Neural progenitor cell (in vitro differentiated cells): Measurements from ENCODE around the gene MRPS22. TPM values are rescaled to one million over a fixed set of nuclear protein-coding genes. Genes with fewer than 3 reads are reported as not detected.

Experiments used
- DNase-seq: peaks from one replicate; pipeline ENCODE4 v3.0.0-alpha.2; 2016; ENCODE audit warnings: low spot score
- H2AFZ ChIP-seq: fragments of 200-600 bp; sonication (generic); replicated peaks from 2 replicates; pipeline ENCODE4 v1.6.1; 2016; ENCODE audit warnings: antibody characterized with exemption
- H3F3A ChIP-seq: fragments of 200-600 bp; sonication (generic); 2 replicates; pipeline ENCODE4 v1.6.1; 2016; ENCODE audit warnings: antibody characterized with exemption, low read depth
- H3K27ac ChIP-seq: fragments of 200-600 bp; sonication (generic); 2 replicates; pipeline ENCODE4 v1.5.1; 2016; ENCODE audit warnings: mild to moderate bottlenecking
- H3K27me3 ChIP-seq: fragments of 200-600 bp; sonication (generic); 2 replicates; pipeline ENCODE4 v1.6.1; 2016; ENCODE audit warnings: mild to moderate bottlenecking, moderate library complexity
- H3K36me3 ChIP-seq: fragments of 200-600 bp; sonication (generic); 2 replicates; pipeline ENCODE4 v1.5.1; 2016
- H3K4me1 ChIP-seq: fragments of 200-600 bp; sonication (generic); 2 replicates; pipeline ENCODE4 v1.6.1; 2016; ENCODE audit warnings: mixed run types
- H3K4me2 ChIP-seq: fragments of 200-600 bp; sonication (generic); 2 replicates; pipeline ENCODE4 v1.6.1; 2016
- H3K4me3 ChIP-seq: fragments of 200-600 bp; sonication (generic); 2 replicates; pipeline ENCODE4 v1.5.1; 2016
- H3K79me2 ChIP-seq: fragments of 200-600 bp; sonication (generic); 2 replicates; pipeline ENCODE4 v1.6.1; 2016; ENCODE audit warnings: low read depth
- H3K9ac ChIP-seq: fragments of 200-600 bp; sonication (generic); 2 replicates; pipeline ENCODE4 v1.6.1; 2016
- H3K9me3 ChIP-seq: fragments of 200-600 bp; sonication (generic); 2 replicates; pipeline ENCODE4 v1.5.1; 2016; ENCODE audit warnings: low read depth
- H4K20me1 ChIP-seq: fragments of 200-600 bp; sonication (generic); 2 replicates; pipeline ENCODE4 v1.6.1; 2016; ENCODE audit warnings: low read depth
- H3K27ac Mint-ChIP-seq: 3 replicates; pipeline ENCODE4 v1.8.0; 2021; ENCODE audit warnings: mixed read lengths
- H3K27me3 Mint-ChIP-seq: 2 replicates; pipeline ENCODE4 v1.8.0; 2022; ENCODE audit warnings: low read depth, mild to moderate bottlenecking, inconsistent platforms, moderate library complexity, mixed read lengths; ENCODE audit not compliant: insufficient read depth
- H3K36me3 Mint-ChIP-seq: 3 replicates; pipeline ENCODE4 v1.8.0; 2021; ENCODE audit warnings: mixed read lengths
- H3K4me1 Mint-ChIP-seq: 3 replicates; pipeline ENCODE4 v1.8.0; 2021; ENCODE audit warnings: mixed read lengths
- H3K4me3 Mint-ChIP-seq: 3 replicates; pipeline ENCODE4 v1.8.0; 2021; ENCODE audit warnings: mild to moderate bottlenecking, moderate library complexity, mixed read lengths
- H3K9me3 Mint-ChIP-seq: 3 replicates; pipeline ENCODE4 v1.8.0; 2020; ENCODE audit warnings: mixed read lengths
- CTCF ChIP-seq: fragments of 200-600 bp; sonication (generic); IDR thresholded peaks from 2 replicates; pipeline ENCODE4 v1.5.1; 2017; ENCODE audit warnings: antibody characterized with exemption, mild to moderate bottlenecking
- EZH2 ChIP-seq: fragments of 200-600 bp; sonication (generic); IDR thresholded peaks from 2 replicates; pipeline ENCODE4 v1.6.1; 2017; ENCODE audit warnings: antibody characterized with exemption, mild to moderate bottlenecking, moderate library complexity
- EZH2phosphoT487 ChIP-seq: fragments of 200-600 bp; sonication (generic); IDR thresholded peaks from 2 replicates; pipeline ENCODE4 v1.6.1; 2017; ENCODE audit warnings: antibody characterized with exemption
- total RNA-seq: library from RNA; depleted of rRNA; stranded (reverse); fragments of >200 nt; gene quantifications from 2 replicates; pipeline ENCODE4 v1.2.3, GENCODE V29; 2015; ENCODE audit warnings: low replicate concordance

Gene MRPS22
- total RNA-seq, 1 donor from 2014 or later = 85.8 TPM

GRCh38 chr3:139301183-139301582 lies 42.6 kb upstream of the MRPS22 start:
- H2AFZ ChIP-seq = no peak overlapping the region
- H3K9ac ChIP-seq = no peak overlapping the region
- H3K4me3 ChIP-seq = no peak overlapping the region
- no peaks in the 10 kb centered on the region for H3K79me2 ChIP-seq
- Mint-ChIP-seq H3K27ac (no peak overlapping the region), H3K27me3 (peaks cover 5% of the 10 kb centered on the region), H3K4me3 (no peak overlapping the region), H3K4me1 (peaks cover 15% of the 10 kb centered on the region), H3K9me3 (no peaks in the 10 kb centered on the region), H3K36me3 (no peaks in the 10 kb centered on the region)
- DNase-seq = no peak
- no peaks in the 10 kb centered on the region for H3K4me1 ChIP-seq
- H3K27ac ChIP-seq = no peak overlapping the region
- no peaks in the 10 kb centered on the region for H3K36me3 ChIP-seq
- no peaks in the 10 kb centered on the region for H4K20me1 ChIP-seq
- no peak overlapping the region for H3K4me2 ChIP-seq
- no peaks in the 10 kb centered on the region for H3K9me3 ChIP-seq
- TF ChIP-seq EZH2 = no peak
- no peak for TF ChIP-seq CTCF
- no peak for TF ChIP-seq EZH2phosphoT487
- H3F3A ChIP-seq = no peaks in the 10 kb centered on the region
- H3K27me3 ChIP-seq = no peaks in the 10 kb centered on the region

- no peak overlapping the region for H3K9ac ChIP-seq
- H3K79me2 ChIP-seq = no peaks in the 10 kb centered on the region
- H3K36me3 ChIP-seq = no peaks in the 10 kb centered on the region
- no peak overlapping the region for H3K4me3 Mint-ChIP-seq
- H3K9me3 ChIP-seq = no peaks in the 10 kb centered on the region
- H4K20me1 ChIP-seq = no peaks in the 10 kb centered on the region
- H3K27me3 Mint-ChIP-seq = peaks cover 4% of the 10 kb centered on the region
- no peaks in the 10 kb centered on the region for H3K4me1 ChIP-seq
- no peak overlapping the region for H3K4me3 ChIP-seq
- H3F3A ChIP-seq = no peaks in the 10 kb centered on the region
- no peak for TF ChIP-seq EZH2phosphoT487
- no peak for TF ChIP-seq EZH2
- TF ChIP-seq CTCF = no peak
- H3K27ac ChIP-seq = no peak overlapping the region
- peaks cover 19% of the 10 kb centered on the region for H3K4me1 Mint-ChIP-seq
- H3K27me3 ChIP-seq = no peaks in the 10 kb centered on the region
- no peaks in the 10 kb centered on the region for H3K9me3 Mint-ChIP-seq
- H3K36me3 Mint-ChIP-seq = no peaks in the 10 kb centered on the region
- DNase-seq = no peak
- H3K4me2 ChIP-seq = no peak overlapping the region
- H3K27ac Mint-ChIP-seq = no peak overlapping the region
- H2AFZ ChIP-seq = no peak overlapping the region
Measured at GRCh38 chr3:139301654-139302053, 42.2 kb upstream of the MRPS22 start.

GRCh38 chr3:139302084-139302800 lies 41.6 kb upstream of the MRPS22 start:
- H3K4me2 ChIP-seq = no peak overlapping the region
- no peak overlapping the region for H3K27ac ChIP-seq
- Mint-ChIP-seq H3K27ac (no peak overlapping the region), H3K9me3 (no peaks in the 10 kb centered on the region), H3K4me3 (peak overlapping the region; percentile 6), H3K27me3 (peaks cover 5% of the 10 kb centered on the region), H3K4me1 (peaks cover 19% of the 10 kb centered on the region), H3K36me3 (no peaks in the 10 kb centered on the region)
- H4K20me1 ChIP-seq = no peaks in the 10 kb centered on the region
- no peak for DNase-seq
- H3K27me3 ChIP-seq = no peaks in the 10 kb centered on the region
- H3K9me3 ChIP-seq = no peaks in the 10 kb centered on the region
- no peaks in the 10 kb centered on the region for H3K4me1 ChIP-seq
- TF ChIP-seq EZH2 (no peak), EZH2phosphoT487 (no peak), CTCF (no peak)
- H2AFZ ChIP-seq = no peak overlapping the region
- no peaks in the 10 kb centered on the region for H3F3A ChIP-seq
- no peaks in the 10 kb centered on the region for H3K79me2 ChIP-seq
- H3K4me3 ChIP-seq = no peak overlapping the region
- no peak overlapping the region for H3K9ac ChIP-seq
- H3K36me3 ChIP-seq = no peaks in the 10 kb centered on the region
